ENCODE measurements around the gene PGAP3. TPM values are rescaled to one million over a fixed set of nuclear protein-coding genes. Genes with fewer than 3 reads are reported as not detected.

PGAP3 gene
- total and polyA plus RNA-seq, 8 donors = 3.2 to 42.9 (median 16.3) TPM

- peak overlapping the region; percentile 18 to 79 (median 73) for H3K27ac ChIP-seq
- WGBS, 5 donors = 23 to 41% (median 35%) methylated on average over 6 to 7 of the region's 7 CpGs
- H3K27me3 ChIP-seq = peaks cover 0 to 11% (median 0%) of the 10 kb centered on the region in 3 donors
- peak; percentile 84 to 93 for DNase-seq
- no peak overlapping the region for H3K4me3 ChIP-seq
- intact Hi-C loops (cut with DNase I; ENCODE audit: low total_unique reads) = no loop called here
- peaks cover 0 to 22% (median 10%) of the 10 kb centered on the region in 4 donors for H3K36me3 ChIP-seq
- TF ChIP-seq EP300 (IDR thresholded peaks at IDR 0.05) (no peak), CTCF (IDR thresholded peaks at IDR 0.05) (no peak), POLR2AphosphoS5 (IDR thresholded peaks at IDR 0.05) (no peak), POLR2A (IDR thresholded peaks at IDR 0.05) (no peak)
- H3K4me1 ChIP-seq = peaks cover 47 to 74% (median 64%) of the 10 kb centered on the region in 4 donors
- H3K9me3 ChIP-seq = no peaks in the 10 kb centered on the region
These were observed 11.5 kb downstream of the PGAP3 start for GRCh38 chr17:39676198-39676819.

GRCh38 chr17:39675390-39676082, 12.3 kb downstream of the PGAP3 start:
- peak overlapping the region; percentile 27 to 79 (median 73) for H3K27ac ChIP-seq
- 51 to 65% (median 61%) methylated on average over 9 to 10 of the region's 10 CpGs for WGBS, 5 donors
- intact Hi-C loops (cut with DNase I; ENCODE audit: low total_unique reads) = no loop called here

GRCh38 chr17:39674702-39675389, 13.0 kb downstream of the PGAP3 start:
- DNase-seq = peak; percentile 57 to 94
- Histone ChIP-seq H3K9me3 (no peaks in the 10 kb centered on the region), H3K4me1 (peaks cover 47 to 68% (median 64%) of the 10 kb centered on the region in 4 donors), H3K4me3 (no peak overlapping the region), H3K27me3 (peaks cover 0 to 26% (median 10%) of the 10 kb centered on the region in 3 donors), H3K36me3 (peaks cover 0 to 8% (median 2%) of the 10 kb centered on the region in 4 donors), H3K27ac (peak overlapping the region; percentile 27 to 79 (median 73))
- no peak for TF ChIP-seq POLR2AphosphoS5 (IDR thresholded peaks at IDR 0.05)
- TF ChIP-seq POLR2A (IDR thresholded peaks at IDR 0.05) = no peak
- no peak for TF ChIP-seq EP300 (IDR thresholded peaks at IDR 0.05)
- no peak for TF ChIP-seq CTCF (IDR thresholded peaks at IDR 0.05)
- 26 to 38% (median 29%) methylated on average over 9 to 11 of the region's 11 CpGs for WGBS, 5 donors
- intact Hi-C loops (cut with DNase I; ENCODE audit: low total_unique reads) = no loop called here

More at GRCh38 chr17:39675390-39676082, 12.3 kb downstream of the PGAP3 start:
- Histone ChIP-seq H3K4me1 (peaks cover 47 to 73% (median 67%) of the 10 kb centered on the region in 4 donors), H3K9me3 (no peaks in the 10 kb centered on the region), H3K36me3 (peaks cover 0 to 15% (median 3%) of the 10 kb centered on the region in 4 donors), H3K27me3 (peaks cover 0 to 19% (median 4%) of the 10 kb centered on the region in 3 donors), H3K4me3 (no peak overlapping the region)
- TF ChIP-seq CTCF (IDR thresholded peaks at IDR 0.05) (no peak), POLR2A (IDR thresholded peaks at IDR 0.05) (no peak), EP300 (IDR thresholded peaks at IDR 0.05) (no peak), POLR2AphosphoS5 (IDR thresholded peaks at IDR 0.05) (no peak)
- DNase-seq = no peak

- H3K9me3 ChIP-seq = no peaks in the 10 kb centered on the region
- H3K27me3 ChIP-seq = peaks cover 0 to 32% (median 17%) of the 10 kb centered on the region in 3 donors
- peaks cover 41 to 61% (median 58%) of the 10 kb centered on the region in 4 donors for H3K4me1 ChIP-seq
- intact Hi-C loops (cut with DNase I; ENCODE audit: low total_unique reads) = no loop called here
- DNase-seq = no peak
- no peak overlapping the region for H3K4me3 ChIP-seq
- TF ChIP-seq POLR2A (IDR thresholded peaks at IDR 0.05) = no peak
- no peak for TF ChIP-seq POLR2AphosphoS5 (IDR thresholded peaks at IDR 0.05)
- no peak for TF ChIP-seq CTCF (IDR thresholded peaks at IDR 0.05)
- no peak for TF ChIP-seq EP300 (IDR thresholded peaks at IDR 0.05)
- peak overlapping the region in 1 of 5 donors; percentile 73 for H3K27ac ChIP-seq
- WGBS, 5 donors = 77 to 83% (median 81%) methylated on average over 5 of the region's 5 CpGs
- H3K36me3 ChIP-seq = peaks cover 0 to 3% (median under 1%) of the 10 kb centered on the region in 4 donors
These were observed 13.7 kb downstream of the PGAP3 start for GRCh38 chr17:39674179-39674578.
